Measurements from ENCODE around the gene IKZF1. TPM values are rescaled to one million over a fixed set of nuclear protein-coding genes. Genes with fewer than 3 reads are reported as not detected.

Gene IKZF1
- total RNA-seq, 1 donor from 2014 or later = 44.9 TPM

GRCh38 chr7:50449501-50449880 is 145.0 kb downstream of the IKZF1 start:
- H3K9me3 ChIP-seq = no peaks in the 10 kb centered on the region
- H3K27ac ChIP-seq = peak overlapping the region; percentile 77
- no peaks in the 10 kb centered on the region for H3K27me3 ChIP-seq
- peak overlapping the region; percentile 67 to 76 for H3K4me3 ChIP-seq
- TF ChIP-seq POLR2A (IDR thresholded peaks at IDR 0.05) (no peak), POLR2AphosphoS5 (IDR thresholded peaks at IDR 0.05; ENCODE audit: insufficient read depth in 1 of 2, low read depth in 1 of 2) (no peak), CTCF (IDR thresholded peaks at IDR 0.05) (no peak)
- intact Hi-C loops (cut with DNase I) = no loop called here
- peaks cover 0 to 13% of the 10 kb centered on the region in 2 donors for H3K36me3 ChIP-seq
- peaks cover 4% of the 10 kb centered on the region for H3K4me1 ChIP-seq
- DNase-seq (ENCODE audit: extremely low spot score in 2 of 2) = no peak

- Histone ChIP-seq H3K27me3 (no peaks in the 10 kb centered on the region), H3K9me3 (no peaks in the 10 kb centered on the region), H3K36me3 (peaks cover 0 to 13% of the 10 kb centered on the region in 2 donors), H3K27ac (peak within 1 kb of the TSS; percentile 77), H3K4me1 (peaks cover 4% of the 10 kb centered on the region), H3K4me3 (peak within 1 kb of the TSS; percentile 67 to 76)
- intact Hi-C loops (cut with DNase I) = no loop called here
- TF ChIP-seq POLR2AphosphoS5 (IDR thresholded peaks at IDR 0.05; ENCODE audit: insufficient read depth in 1 of 2, low read depth in 1 of 2) = peak in 1 of 2 donors; percentile 45
- TF ChIP-seq POLR2A (IDR thresholded peaks at IDR 0.05) = no peak
- DNase-seq (ENCODE audit: extremely low spot score in 2 of 2) = no peak
These were observed 145.5 kb downstream of the IKZF1 start, which contains the start of gene FIGNL1 for GRCh38 chr7:50449881-50450589. TSS of gene FIGNL1 (minus strand) at chr7:50450350. CDS start at chr7:50447287, 3,063 bp downstream.

- DNase-seq (ENCODE audit: extremely low spot score in 2 of 2) = no peak
- TF ChIP-seq POLR2AphosphoS5 (IDR thresholded peaks at IDR 0.05; ENCODE audit: insufficient read depth in 1 of 2, low read depth in 1 of 2) (peak in 1 of 2 donors; percentile 8), CTCF (IDR thresholded peaks at IDR 0.05) (no peak)
- intact Hi-C loops (cut with DNase I) = no loop called here
These were observed 146.1 kb downstream of the IKZF1 start for GRCh38 chr7:50450590-50451032.

More at GRCh38 chr7:50450590-50451032, 146.1 kb downstream of the IKZF1 start:
- Histone ChIP-seq H3K36me3 (peaks cover 0 to 11% of the 10 kb centered on the region in 2 donors), H3K27ac (peak overlapping the region; percentile 77), H3K4me1 (peaks cover 4% of the 10 kb centered on the region), H3K9me3 (no peaks in the 10 kb centered on the region), H3K4me3 (peak overlapping the region; percentile 67 to 76), H3K27me3 (no peaks in the 10 kb centered on the region)

Small RNA genes within 50 kb of the gene (small RNA-seq; reads per million reads assigned to genes)
- gene RNU6-1091P = not detected

Other genes starting within 250 kb of the IKZF1 start
- not detected for gene ZPBP, start 211.5 kb upstream of the IKZF1 start, total RNA-seq
- gene FIGNL1, start 145.6 kb downstream of the IKZF1 start, total RNA-seq = 7.9 TPM